ENCODE results near the gene PPP1R16B.

DNA sequence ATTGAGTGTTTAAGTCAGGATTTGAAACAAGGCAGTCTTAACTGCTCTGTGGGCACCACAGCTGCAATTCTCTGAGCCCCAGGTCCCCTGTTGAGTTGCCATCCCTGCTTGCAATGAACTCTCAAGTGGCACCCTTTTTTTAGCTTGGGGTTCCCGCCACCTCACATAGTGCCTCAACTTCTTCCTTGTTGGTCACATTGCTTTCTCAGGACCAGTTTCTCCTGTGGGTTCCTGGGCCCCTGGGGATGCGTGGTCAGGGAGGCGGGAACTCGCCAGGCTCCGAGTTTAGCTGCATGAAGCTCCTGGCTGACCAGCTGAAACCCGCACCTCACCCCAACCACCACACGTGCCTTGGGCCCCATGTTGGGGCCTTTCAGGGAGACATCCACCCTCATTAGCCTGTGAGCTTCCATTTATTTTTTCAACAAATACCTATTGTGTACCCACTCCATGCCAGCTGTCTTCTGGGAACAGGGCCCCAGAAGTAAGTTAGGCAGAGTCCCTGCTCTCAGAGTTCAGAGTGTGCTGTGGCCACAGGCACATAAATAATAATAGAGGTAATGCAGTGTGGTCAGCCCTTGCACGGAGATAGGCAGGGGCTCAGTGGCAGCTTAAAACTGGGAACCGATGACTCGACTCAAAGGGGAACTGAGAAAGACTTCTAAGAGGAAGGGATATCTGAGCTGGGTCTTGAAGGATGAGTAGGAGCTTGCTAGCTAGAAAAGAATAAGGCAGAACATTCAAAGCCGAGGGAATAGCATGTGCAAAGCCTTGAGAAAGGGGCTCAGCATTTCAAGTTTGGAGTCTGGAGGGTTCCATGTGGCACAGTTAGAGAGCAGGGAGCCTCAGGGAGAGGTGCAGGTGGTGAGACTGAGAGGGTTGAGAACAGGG, 86.8 kb downstream of the PPP1R16B start:
- TF ChIP-seq, protein P1, sequence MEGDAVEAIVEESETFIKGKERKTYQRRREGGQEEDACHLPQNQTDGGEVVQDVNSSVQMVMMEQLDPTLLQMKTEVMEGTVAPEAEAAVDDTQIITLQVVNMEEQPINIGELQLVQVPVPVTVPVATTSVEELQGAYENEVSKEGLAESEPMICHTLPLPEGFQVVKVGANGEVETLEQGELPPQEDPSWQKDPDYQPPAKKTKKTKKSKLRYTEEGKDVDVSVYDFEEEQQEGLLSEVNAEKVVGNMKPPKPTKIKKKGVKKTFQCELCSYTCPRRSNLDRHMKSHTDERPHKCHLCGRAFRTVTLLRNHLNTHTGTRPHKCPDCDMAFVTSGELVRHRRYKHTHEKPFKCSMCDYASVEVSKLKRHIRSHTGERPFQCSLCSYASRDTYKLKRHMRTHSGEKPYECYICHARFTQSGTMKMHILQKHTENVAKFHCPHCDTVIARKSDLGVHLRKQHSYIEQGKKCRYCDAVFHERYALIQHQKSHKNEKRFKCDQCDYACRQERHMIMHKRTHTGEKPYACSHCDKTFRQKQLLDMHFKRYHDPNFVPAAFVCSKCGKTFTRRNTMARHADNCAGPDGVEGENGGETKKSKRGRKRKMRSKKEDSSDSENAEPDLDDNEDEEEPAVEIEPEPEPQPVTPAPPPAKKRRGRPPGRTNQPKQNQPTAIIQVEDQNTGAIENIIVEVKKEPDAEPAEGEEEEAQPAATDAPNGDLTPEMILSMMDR (IDR thresholded peaks at IDR 0.05; ENCODE audit: low read length), result no peak
- TF ChIP-seq EZH2 (IDR thresholded peaks at IDR 0.05; ENCODE audit: borderline replicate concordance, low read length), result no peak

All from OCI-LY1 (cell line).